Caco-2 (cell line): ENCODE measurements around the gene NOP53. TPM values are rescaled to one million over a fixed set of nuclear protein-coding genes. Genes with fewer than 3 reads are reported as not detected.

Experiments used
- BruUV-seq: library from RNA; stranded (reverse); fragments of 400-500 nt; replicated peaks from 2 replicates; lab custom pipeline; 2021; lab: Mats Ljungman, UMichigan
- CTCF ChIA-PET: fragments of 300-600 bp; sonication (Branson Sonifier 250); formaldehyde crosslinking; loops from one replicate; lab custom pipeline; 2022; ENCODE audit warnings: antibody characterized with exemption; lab: Charles Lee
- POLR2A ChIA-PET: fragments of 300-600 bp; sonication (Branson Sonifier 250); formaldehyde crosslinking; loops from one replicate; lab custom pipeline; 2022; ENCODE audit warnings: antibody characterized with exemption; lab: Charles Lee
- DNase-seq, 2 experiments: peaks; one replicate each; pipeline versions ENCODE4 v3.0.0 to v3.0.0-alpha.2; 2020 to 2022
- H3K27me3 ChIP-seq: replicated peaks from 2 replicates; pipeline ENCODE4 v1.6.0; 2011; ENCODE audit warnings: low read length; ENCODE audit not compliant: control insufficient read depth, insufficient read depth
- H3K36me3 ChIP-seq: 2 replicates; pipeline ENCODE4 v1.5.1; 2011; ENCODE audit warnings: low read length; ENCODE audit not compliant: control insufficient read depth, insufficient read depth
- H3K4me1 ChIP-seq: fragments of 250-450 bp; sonication (Bioruptor Pico); 2 replicates; pipeline ENCODE4 v1.5.1; 2020; ENCODE audit warnings: mild to moderate bottlenecking
- H3K4me3 ChIP-seq: 2 replicates; pipeline ENCODE4 v1.5.1; 2011; ENCODE audit warnings: low read depth, mild to moderate bottlenecking, control low read depth, low read length
- H3K9me3 ChIP-seq: fragments of 250-450 bp; sonication (Bioruptor Pico); 2 replicates; pipeline ENCODE4 v1.5.1; 2020; ENCODE audit warnings: mild to moderate bottlenecking, moderate library complexity
- H3K27ac Mint-ChIP-seq: one replicate; pipeline ENCODE4 v1.8.0; 2022; ENCODE audit warnings: mixed read lengths; ENCODE audit not compliant: unreplicated experiment
- H3K27me3 Mint-ChIP-seq: one replicate; pipeline ENCODE4 v1.8.0; 2022; ENCODE audit warnings: mixed read lengths; ENCODE audit not compliant: insufficient read depth, unreplicated experiment
- H3K36me3 Mint-ChIP-seq: one replicate; pipeline ENCODE4 v1.8.0; 2022; ENCODE audit warnings: mild to moderate bottlenecking, mixed read lengths; ENCODE audit not compliant: insufficient read depth, unreplicated experiment
- H3K4me1 Mint-ChIP-seq: one replicate; pipeline ENCODE4 v1.8.0; 2022; ENCODE audit warnings: low read depth, mixed read lengths; ENCODE audit not compliant: unreplicated experiment
- H3K4me3 Mint-ChIP-seq: one replicate; pipeline ENCODE4 v1.8.0; 2022; ENCODE audit warnings: mild to moderate bottlenecking, moderate library complexity, mixed read lengths; ENCODE audit not compliant: unreplicated experiment
- H3K9me3 Mint-ChIP-seq: one replicate; pipeline ENCODE4 v1.8.0; 2022; ENCODE audit warnings: mixed read lengths; ENCODE audit not compliant: unreplicated experiment
- intact Hi-C: fragments of 100-400 bp; cut with micrococcal nuclease; formaldehyde crosslinking; loops from one replicate; pipeline ENCODE4 v1.10.0; 2022; ENCODE audit not compliant: unreplicated experiment
- total RNA-seq: library from RNA; stranded (reverse); gene quantifications from 2 replicates; pipeline ENCODE4 v1.2.3, GENCODE V29; 2022
- TF ChIP-seq, protein P1 (sequence below), 2 experiments: fragments of 200-600 bp in 1 of 2; IDR thresholded peaks; 1 replicate in 1 of 2; 2 replicates in 1 of 2; pipeline versions ENCODE4 v1.5.1 to v1.8.0; 2011 to 2022; ENCODE audit warnings: antibody characterized with exemption in 1 of 2, control low read depth in 1 of 2, inconsistent platforms in 1 of 2, low read depth in 1 of 2, low read length in 1 of 2, mild to moderate bottlenecking in 1 of 2, moderate library complexity in 1 of 2; ENCODE audit not compliant: insufficient read depth in 1 of 2, severe bottlenecking in 1 of 2, unreplicated experiment in 1 of 2

Gene NOP53
- total RNA-seq, 1 experiment from 2014 or later, result 347 TPM

- Histone ChIP-seq H3K4me3 (no peak overlapping the region), H3K36me3 (no peaks in the 10 kb centered on the region), H3K27me3 (no peaks in the 10 kb centered on the region), H3K9me3 (no peaks in the 10 kb centered on the region), H3K4me1 (peaks cover 8% of the 10 kb centered on the region)
- no peak for DNase-seq
- no peaks in the 10 kb centered on the region for H3K27me3 Mint-ChIP-seq
- TF ChIP-seq, protein P1, sequence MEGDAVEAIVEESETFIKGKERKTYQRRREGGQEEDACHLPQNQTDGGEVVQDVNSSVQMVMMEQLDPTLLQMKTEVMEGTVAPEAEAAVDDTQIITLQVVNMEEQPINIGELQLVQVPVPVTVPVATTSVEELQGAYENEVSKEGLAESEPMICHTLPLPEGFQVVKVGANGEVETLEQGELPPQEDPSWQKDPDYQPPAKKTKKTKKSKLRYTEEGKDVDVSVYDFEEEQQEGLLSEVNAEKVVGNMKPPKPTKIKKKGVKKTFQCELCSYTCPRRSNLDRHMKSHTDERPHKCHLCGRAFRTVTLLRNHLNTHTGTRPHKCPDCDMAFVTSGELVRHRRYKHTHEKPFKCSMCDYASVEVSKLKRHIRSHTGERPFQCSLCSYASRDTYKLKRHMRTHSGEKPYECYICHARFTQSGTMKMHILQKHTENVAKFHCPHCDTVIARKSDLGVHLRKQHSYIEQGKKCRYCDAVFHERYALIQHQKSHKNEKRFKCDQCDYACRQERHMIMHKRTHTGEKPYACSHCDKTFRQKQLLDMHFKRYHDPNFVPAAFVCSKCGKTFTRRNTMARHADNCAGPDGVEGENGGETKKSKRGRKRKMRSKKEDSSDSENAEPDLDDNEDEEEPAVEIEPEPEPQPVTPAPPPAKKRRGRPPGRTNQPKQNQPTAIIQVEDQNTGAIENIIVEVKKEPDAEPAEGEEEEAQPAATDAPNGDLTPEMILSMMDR (IDR thresholded peaks at IDR 0.05; ENCODE audit: insufficient read depth in 1 of 2, low read depth in 1 of 2, low read length in 1 of 2, severe bottlenecking in 1 of 2, unreplicated experiment in 1 of 2), result no peak
- H3K36me3 Mint-ChIP-seq, result peaks cover 13% of the 10 kb centered on the region
- H3K27ac Mint-ChIP-seq, result no peak overlapping the region
- H3K4me3 Mint-ChIP-seq, result no peak overlapping the region
- no peaks in the 10 kb centered on the region for H3K9me3 Mint-ChIP-seq
- peaks cover 6% of the 10 kb centered on the region for H3K4me1 Mint-ChIP-seq
- intact Hi-C loops, result no loop called here
- POLR2A ChIA-PET, result no interaction called here
- CTCF ChIA-PET, result interaction anchor here (1.0 kb wide), 2 partner anchors 8 to 293 kb away, joined by 3 to 4 read pairs; partner anchors contain the start of gene EHD2
- no TSS peak for BruUV-seq
Measured at GRCh38 chr19:47720669-47721422, 24.5 kb upstream of the NOP53 start.

DNA sequence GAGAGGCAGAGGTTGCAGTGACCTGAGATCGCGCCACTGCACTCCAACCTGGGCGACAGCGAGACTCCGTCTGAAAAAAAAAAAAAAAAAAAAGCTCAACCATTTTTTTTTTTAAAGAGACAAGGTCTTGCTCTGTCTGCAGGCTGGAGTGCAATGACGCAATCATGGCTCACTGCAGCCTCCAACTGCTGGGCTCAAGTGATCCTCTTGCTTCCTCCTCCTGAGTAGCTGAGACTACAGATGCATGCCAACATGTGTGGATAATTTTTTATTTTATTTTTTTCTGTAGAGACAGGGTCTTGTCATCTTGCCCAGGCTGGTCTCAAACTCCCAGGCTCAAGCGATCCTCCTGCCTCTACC is 21.8 kb upstream of the NOP53 start:
- peak overlapping the region; percentile 56 for H3K4me3 Mint-ChIP-seq
- intact Hi-C loops, result no loop called here
- no peak overlapping the region for H3K27ac Mint-ChIP-seq
- H3K36me3 Mint-ChIP-seq, result peaks cover 18% of the 10 kb centered on the region
- Histone ChIP-seq H3K36me3 (no peaks in the 10 kb centered on the region), H3K4me1 (peaks cover 13% of the 10 kb centered on the region), H3K4me3 (no peak overlapping the region), H3K27me3 (no peaks in the 10 kb centered on the region), H3K9me3 (no peaks in the 10 kb centered on the region)
- no peaks in the 10 kb centered on the region for H3K27me3 Mint-ChIP-seq
- no peaks in the 10 kb centered on the region for H3K9me3 Mint-ChIP-seq
- ChIA-PET CTCF (interaction anchor here (0.8 to 2.1 kb wide), 6 partner anchors 10 to 295 kb away, joined by 3 to 14 read pairs (median 5); partner anchors contain the start of gene EHD2), POLR2A (interaction anchor here (0.6 to 1.1 kb wide), 3 partner anchors 11 to 238 kb away, joined by 3 to 5 read pairs (median 5); partner anchors contain the start of gene NOP53)
- TF ChIP-seq, protein P1 (IDR thresholded peaks at IDR 0.05; ENCODE audit: insufficient read depth in 1 of 2, low read depth in 1 of 2, low read length in 1 of 2, severe bottlenecking in 1 of 2, unreplicated experiment in 1 of 2), result no peak
- H3K4me1 Mint-ChIP-seq, result peaks cover 22% of the 10 kb centered on the region
- peak; percentile 71 to 80 for DNase-seq
- BruUV-seq, result no TSS peak

DNA sequence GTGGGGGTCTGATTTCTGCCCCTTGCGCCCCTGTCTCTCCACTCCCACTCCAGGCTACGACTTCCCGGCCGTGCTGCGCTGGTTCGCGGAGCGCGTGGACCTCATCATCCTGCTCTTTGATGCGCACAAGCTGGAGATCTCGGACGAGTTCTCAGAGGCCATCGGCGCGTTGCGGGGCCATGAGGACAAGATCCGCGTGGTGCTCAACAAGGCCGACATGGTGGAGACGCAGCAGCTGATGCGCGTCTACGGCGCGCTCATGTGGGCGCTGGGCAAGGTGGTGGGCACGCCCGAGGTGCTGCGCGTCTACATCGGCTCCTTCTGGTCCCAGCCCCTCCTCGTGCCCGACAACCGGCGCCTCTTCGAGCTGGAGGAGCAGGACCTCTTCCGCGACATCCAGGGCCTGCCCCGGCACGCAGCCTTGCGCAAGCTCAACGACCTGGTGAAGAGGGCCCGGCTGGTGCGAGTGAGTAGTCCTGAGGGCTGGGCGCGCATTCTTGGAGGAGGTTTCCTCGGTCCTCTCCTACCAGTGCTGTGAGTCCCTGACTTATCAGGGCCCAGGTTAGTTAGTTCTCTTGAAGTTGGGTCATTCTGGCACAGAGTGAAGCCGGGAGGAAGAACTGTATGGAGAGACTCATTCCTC is 19.5 kb upstream of the NOP53 start:
- peaks cover 16% of the 10 kb centered on the region for H3K4me1 ChIP-seq
- H3K9me3 Mint-ChIP-seq, result no peaks in the 10 kb centered on the region
- no peaks in the 10 kb centered on the region for H3K36me3 ChIP-seq
- BruUV-seq, result no TSS peak
- H3K27me3 ChIP-seq, result no peaks in the 10 kb centered on the region
- H3K27ac Mint-ChIP-seq, result peak overlapping the region; percentile 19
- DNase-seq, result no peak
- H3K9me3 ChIP-seq, result no peaks in the 10 kb centered on the region
- peaks cover 31% of the 10 kb centered on the region for H3K36me3 Mint-ChIP-seq
- H3K4me3 Mint-ChIP-seq, result no peak overlapping the region
- intact Hi-C loops, result no loop called here
- no peak overlapping the region for H3K4me3 ChIP-seq
- H3K27me3 Mint-ChIP-seq, result no peaks in the 10 kb centered on the region
- CTCF ChIA-PET, result interaction anchor here (1.7 kb wide), 1 partner anchor 13 kb away, joined by 6 read pairs; no protein-coding TSS in a partner anchor
- TF ChIP-seq, protein P1 (IDR thresholded peaks at IDR 0.05; ENCODE audit: insufficient read depth in 1 of 2, low read depth in 1 of 2, low read length in 1 of 2, severe bottlenecking in 1 of 2, unreplicated experiment in 1 of 2), result no peak
- H3K4me1 Mint-ChIP-seq, result peaks cover 26% of the 10 kb centered on the region
- POLR2A ChIA-PET, result no interaction called here
